ENCODE measurements around the gene GCH1. TPM values are rescaled to one million over a fixed set of nuclear protein-coding genes. Genes with fewer than 3 reads are reported as not detected.

The GCH1 gene
- total RNA-seq, 4 donors from 2014 or later: 9.4 to 27.9 (median 18.7) TPM

DNA sequence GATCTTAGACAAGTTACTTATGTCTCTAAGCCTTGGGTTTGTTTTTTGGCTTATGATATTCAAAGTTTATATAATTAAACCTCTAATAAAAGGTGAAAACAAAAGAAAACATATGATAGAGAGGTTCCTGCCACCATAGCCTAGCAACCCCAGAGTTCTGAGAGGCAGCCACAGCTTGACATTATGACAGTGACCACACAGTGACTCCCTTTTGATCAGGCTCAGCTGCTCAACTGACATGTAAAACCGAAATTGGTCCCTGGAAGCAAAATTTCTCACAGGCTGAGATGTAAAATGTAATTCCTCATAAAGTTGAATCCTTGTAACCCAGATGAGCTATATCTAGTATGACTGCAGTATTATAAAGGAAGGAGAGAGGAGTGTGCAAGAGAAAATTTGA is 108.5 kb downstream of the GCH1 start:
- ATAC-seq (ENCODE audit: low FRiP score): no peak
- DNase-seq (ENCODE audit: low spot score): no peak
- TF ChIP-seq, protein P1, sequence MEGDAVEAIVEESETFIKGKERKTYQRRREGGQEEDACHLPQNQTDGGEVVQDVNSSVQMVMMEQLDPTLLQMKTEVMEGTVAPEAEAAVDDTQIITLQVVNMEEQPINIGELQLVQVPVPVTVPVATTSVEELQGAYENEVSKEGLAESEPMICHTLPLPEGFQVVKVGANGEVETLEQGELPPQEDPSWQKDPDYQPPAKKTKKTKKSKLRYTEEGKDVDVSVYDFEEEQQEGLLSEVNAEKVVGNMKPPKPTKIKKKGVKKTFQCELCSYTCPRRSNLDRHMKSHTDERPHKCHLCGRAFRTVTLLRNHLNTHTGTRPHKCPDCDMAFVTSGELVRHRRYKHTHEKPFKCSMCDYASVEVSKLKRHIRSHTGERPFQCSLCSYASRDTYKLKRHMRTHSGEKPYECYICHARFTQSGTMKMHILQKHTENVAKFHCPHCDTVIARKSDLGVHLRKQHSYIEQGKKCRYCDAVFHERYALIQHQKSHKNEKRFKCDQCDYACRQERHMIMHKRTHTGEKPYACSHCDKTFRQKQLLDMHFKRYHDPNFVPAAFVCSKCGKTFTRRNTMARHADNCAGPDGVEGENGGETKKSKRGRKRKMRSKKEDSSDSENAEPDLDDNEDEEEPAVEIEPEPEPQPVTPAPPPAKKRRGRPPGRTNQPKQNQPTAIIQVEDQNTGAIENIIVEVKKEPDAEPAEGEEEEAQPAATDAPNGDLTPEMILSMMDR (IDR thresholded peaks at IDR 0.05): no peak

DNA sequence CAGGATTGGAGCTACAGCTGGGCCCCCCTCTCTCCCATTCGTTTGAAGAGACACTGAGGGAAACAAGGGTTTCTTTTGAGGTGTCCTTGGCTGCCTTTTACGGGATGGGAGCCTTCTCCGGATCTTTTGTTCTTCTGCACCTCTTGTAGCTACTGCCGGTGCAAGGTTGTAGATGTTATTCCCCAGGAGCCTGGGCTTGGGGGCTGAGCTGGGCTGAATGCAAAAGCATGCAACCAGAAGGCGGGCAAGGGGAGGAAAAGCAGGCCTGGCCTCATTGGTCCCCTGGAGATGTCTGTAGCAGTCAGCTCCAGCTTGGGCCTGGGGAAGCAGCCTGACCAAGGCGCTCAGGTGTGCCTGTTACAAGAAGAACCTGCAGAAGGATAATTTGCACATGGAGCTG is 110.3 kb downstream of the GCH1 start:
- ATAC-seq (ENCODE audit: low FRiP score) (no peak), DNase-seq (ENCODE audit: low spot score) (no peak)
- TF ChIP-seq, protein P1 (IDR thresholded peaks at IDR 0.05): no peak

Small RNA genes within 50 kb of the gene (small RNA-seq; reads per million reads assigned to genes)
- gene MIR4308 (not detected), gene RNU6ATAC9P (not detected)

Other genes starting within 250 kb of the GCH1 start
- gene WDHD1, start 124.3 kb upstream of the GCH1 start, total RNA-seq: 1 to 10 TPM; 1.4 to 2.0 (median 1.6) TPM
- 10 to 100 TPM; 15.9 to 25.5 (median 21.2) TPM for gene SOCS4, start 124.4 kb upstream of the GCH1 start, total RNA-seq
- gene MAPK1IP1L, start 148.8 kb upstream of the GCH1 start, total RNA-seq: 10 to 100 TPM; 32.5 to 81.3 (median 68.8) TPM
- gene LGALS3, start 226.4 kb upstream of the GCH1 start, total RNA-seq: 100 to 1,000 TPM; 325 to 450 (median 349) TPM

Measured in omental fat pad (tissue), 4 donors.